Mesenchymal stem cell (in vitro differentiated cells and primary cell): ENCODE measurements around the gene KRT8.

Experiments
- DNase-seq: peaks from one replicate; pipeline ENCODE4 v3.0.0-alpha.2; 2013
- H2AFZ ChIP-seq: one replicate; pipeline ENCODE4 v1.6.1; 2013; ENCODE audit warnings: low read depth, mild to moderate bottlenecking, control low read depth, inconsistent platforms, low read length, moderate library complexity
- H2AK5ac ChIP-seq: 2 replicates; pipeline ENCODE4 v1.6.1; 2013; ENCODE audit warnings: low read length, moderate library complexity, mild to moderate bottlenecking, inconsistent platforms; ENCODE audit not compliant: severe bottlenecking
- H2BK120ac ChIP-seq: one replicate; pipeline ENCODE4 v1.6.1; 2013; ENCODE audit warnings: low read depth, mild to moderate bottlenecking, inconsistent platforms, low read length, moderate library complexity
- H2BK12ac ChIP-seq, 2 experiments: one replicate each; pipeline ENCODE4 v1.6.1; 2013; ENCODE audit warnings: inconsistent platforms in 2 of 2, low read length in 2 of 2, mild to moderate bottlenecking in 2 of 2, moderate library complexity in 2 of 2, control low read depth in 1 of 2
- H2BK15ac ChIP-seq: one replicate; pipeline ENCODE4 v1.6.1; 2013; ENCODE audit warnings: mild to moderate bottlenecking, low read depth, inconsistent platforms; ENCODE audit not compliant: poor library complexity, severe bottlenecking
- H2BK5ac ChIP-seq: 2 replicates; pipeline ENCODE4 v1.6.1; 2013; ENCODE audit warnings: low read depth, mild to moderate bottlenecking, low read length, control low read depth, inconsistent platforms; ENCODE audit not compliant: poor library complexity, severe bottlenecking
- H3K14ac ChIP-seq, 2 experiments: one replicate each; pipeline ENCODE4 v1.6.1; 2013; ENCODE audit warnings: inconsistent platforms in 2 of 2, low read length in 2 of 2, control low read depth in 1 of 2, mild to moderate bottlenecking in 1 of 2, moderate library complexity in 1 of 2
- H3K18ac ChIP-seq, 2 experiments: one replicate each; pipeline ENCODE4 v1.6.1; 2013; ENCODE audit warnings: inconsistent platforms in 2 of 2, low read length in 2 of 2, control low read depth in 1 of 2, low read depth in 1 of 2, mild to moderate bottlenecking in 1 of 2
- H3K23ac ChIP-seq, 2 experiments: one replicate each; pipeline ENCODE4 v1.6.1; 2013; ENCODE audit warnings: inconsistent platforms in 2 of 2, low read length in 2 of 2, mild to moderate bottlenecking in 2 of 2, moderate library complexity in 2 of 2, control low read depth in 1 of 2
- H3K27ac ChIP-seq: 2 replicates; pipeline ENCODE4 v1.5.1; 2013; ENCODE audit warnings: mild to moderate bottlenecking, moderate library complexity, low read length, control low read depth, inconsistent platforms; ENCODE audit not compliant: poor library complexity, severe bottlenecking
- H3K27me3 ChIP-seq, 2 experiments: 2 replicates each; pipeline versions ENCODE4 v1.6.1 to v1.7.0; 2013; ENCODE audit warnings: low read length in 2 of 2, mild to moderate bottlenecking in 2 of 2, moderate library complexity in 2 of 2, control low read depth in 1 of 2, inconsistent platforms in 1 of 2; ENCODE audit not compliant: control insufficient read depth in 1 of 2, insufficient read depth in 1 of 2
- H3K36me3 ChIP-seq, 2 experiments: 2 replicates each; pipeline versions ENCODE4 v1.6.1 to v1.7.0; 2013; ENCODE audit warnings: low read length in 2 of 2, control low read depth in 1 of 2, inconsistent platforms in 1 of 2, low read depth in 1 of 2, mild to moderate bottlenecking in 1 of 2; ENCODE audit not compliant: insufficient read depth in 2 of 2, control insufficient read depth in 1 of 2
- H3K4ac ChIP-seq, 2 experiments: one replicate each; pipeline ENCODE4 v1.6.1; 2013; ENCODE audit warnings: inconsistent platforms in 2 of 2, low read length in 2 of 2, mild to moderate bottlenecking in 2 of 2, moderate library complexity in 2 of 2, control low read depth in 1 of 2, low read depth in 1 of 2
- H3K4me1 ChIP-seq: 2 replicates; pipeline ENCODE4 v1.6.1; 2013; ENCODE audit warnings: low read depth, low read length, control low read depth; ENCODE audit not compliant: control insufficient read depth, insufficient read depth
- H3K4me2 ChIP-seq: 2 replicates; pipeline ENCODE4 v1.6.1; 2013; ENCODE audit warnings: low read length, mild to moderate bottlenecking, inconsistent platforms; ENCODE audit not compliant: poor library complexity, severe bottlenecking
- H3K4me3 ChIP-seq, 2 experiments: 2 replicates each; pipeline versions ENCODE4 v1.5.1 to v1.7.0; 2013; ENCODE audit warnings: low read length in 2 of 2, mild to moderate bottlenecking in 2 of 2, control low read depth in 1 of 2, low read depth in 1 of 2; ENCODE audit not compliant: insufficient read depth in 1 of 2
- H3K79me1 ChIP-seq: replicated peaks from 2 replicates; pipeline ENCODE4 v1.6.1; 2013; ENCODE audit warnings: mild to moderate bottlenecking, control low read depth, low read length, inconsistent platforms; ENCODE audit not compliant: poor library complexity, severe bottlenecking
- H3K9ac ChIP-seq: 2 replicates; pipeline ENCODE4 v1.7.0; 2013; ENCODE audit warnings: mild to moderate bottlenecking, low read length, moderate library complexity
- H3K9me3 ChIP-seq: 2 replicates; pipeline ENCODE4 v1.7.0; 2013; ENCODE audit warnings: mild to moderate bottlenecking, low read length; ENCODE audit not compliant: control insufficient read depth
- H4K8ac ChIP-seq: one replicate; pipeline ENCODE4 v1.6.1; 2013; ENCODE audit warnings: inconsistent platforms, mild to moderate bottlenecking, low read length, moderate library complexity
- H4K91ac ChIP-seq: one replicate; pipeline ENCODE4 v1.6.1; 2013; ENCODE audit warnings: mild to moderate bottlenecking, low read length, inconsistent platforms
- WGBS: methylation state at CpG from one replicate; pipeline ENCODE4 v1.1.7; 2013; ENCODE audit warnings: mixed read lengths; 5-methylcytosine and 5-hydroxymethylcytosine counted together

Gene KRT8

DNA sequence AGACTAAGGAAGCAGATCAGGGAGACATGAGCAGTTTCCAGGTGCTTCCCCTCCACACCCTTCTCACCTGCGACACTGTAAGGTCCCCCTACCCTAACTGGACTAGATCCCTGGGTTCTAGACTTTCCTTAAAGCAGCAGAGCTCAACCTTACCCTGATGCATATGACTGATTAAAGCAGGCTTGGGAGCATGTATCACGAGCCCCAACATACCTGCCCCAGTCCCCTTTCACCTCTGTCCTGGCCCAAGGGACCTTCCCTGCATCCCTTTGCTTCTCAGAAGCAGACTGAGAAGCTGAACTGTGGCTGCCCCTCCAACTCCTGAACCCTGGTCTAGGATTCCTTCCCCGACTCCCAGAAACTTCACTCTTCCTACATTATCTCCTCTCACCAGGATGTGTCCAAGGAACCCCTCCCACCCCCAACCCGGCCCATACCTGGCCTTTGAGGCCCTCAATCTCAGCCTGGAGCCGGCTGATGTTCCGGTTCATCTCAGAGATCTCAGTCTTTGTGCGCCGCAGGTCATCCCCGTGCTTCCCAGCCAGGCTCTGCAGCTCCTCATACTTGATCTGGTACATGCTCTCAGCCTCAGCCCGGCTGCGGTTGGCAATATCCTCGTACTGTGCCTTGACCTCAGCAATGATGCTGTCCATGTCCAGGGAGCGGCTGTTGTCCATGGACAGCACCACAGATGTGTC, 5.4 kb downstream of the KRT8 start:
- no peak overlapping the region for H4K91ac ChIP-seq
- no peak overlapping the region for H2AK5ac ChIP-seq
- no peak overlapping the region for H2BK5ac ChIP-seq
- no peak overlapping the region for H2BK120ac ChIP-seq
- H3K27ac ChIP-seq: no peak overlapping the region
- H3K79me1 ChIP-seq: peaks cover 22% of the 10 kb centered on the region
- H3K27me3 ChIP-seq: peaks cover 0 to 19% of the 10 kb centered on the region in 2 experiments
- H3K14ac ChIP-seq: no peak overlapping the region
- H2BK12ac ChIP-seq: no peak overlapping the region
- no peak overlapping the region for H2BK15ac ChIP-seq
- H3K23ac ChIP-seq: no peak overlapping the region
- H3K9ac ChIP-seq: no peak overlapping the region
- no peak overlapping the region for H2AFZ ChIP-seq
- 91% methylated on average over 13 of the region's 13 CpGs for WGBS
- H3K4me3 ChIP-seq: no peak overlapping the region
- no peak overlapping the region for H3K4ac ChIP-seq
- no peaks in the 10 kb centered on the region for H3K9me3 ChIP-seq
- no peak for DNase-seq
- no peak overlapping the region for H3K18ac ChIP-seq
- no peak overlapping the region for H3K4me2 ChIP-seq
- H3K36me3 ChIP-seq: peaks cover 0 to 66% of the 10 kb centered on the region in 2 experiments
- no peak overlapping the region for H4K8ac ChIP-seq
- H3K4me1 ChIP-seq: peaks cover 9% of the 10 kb centered on the region

DNA sequence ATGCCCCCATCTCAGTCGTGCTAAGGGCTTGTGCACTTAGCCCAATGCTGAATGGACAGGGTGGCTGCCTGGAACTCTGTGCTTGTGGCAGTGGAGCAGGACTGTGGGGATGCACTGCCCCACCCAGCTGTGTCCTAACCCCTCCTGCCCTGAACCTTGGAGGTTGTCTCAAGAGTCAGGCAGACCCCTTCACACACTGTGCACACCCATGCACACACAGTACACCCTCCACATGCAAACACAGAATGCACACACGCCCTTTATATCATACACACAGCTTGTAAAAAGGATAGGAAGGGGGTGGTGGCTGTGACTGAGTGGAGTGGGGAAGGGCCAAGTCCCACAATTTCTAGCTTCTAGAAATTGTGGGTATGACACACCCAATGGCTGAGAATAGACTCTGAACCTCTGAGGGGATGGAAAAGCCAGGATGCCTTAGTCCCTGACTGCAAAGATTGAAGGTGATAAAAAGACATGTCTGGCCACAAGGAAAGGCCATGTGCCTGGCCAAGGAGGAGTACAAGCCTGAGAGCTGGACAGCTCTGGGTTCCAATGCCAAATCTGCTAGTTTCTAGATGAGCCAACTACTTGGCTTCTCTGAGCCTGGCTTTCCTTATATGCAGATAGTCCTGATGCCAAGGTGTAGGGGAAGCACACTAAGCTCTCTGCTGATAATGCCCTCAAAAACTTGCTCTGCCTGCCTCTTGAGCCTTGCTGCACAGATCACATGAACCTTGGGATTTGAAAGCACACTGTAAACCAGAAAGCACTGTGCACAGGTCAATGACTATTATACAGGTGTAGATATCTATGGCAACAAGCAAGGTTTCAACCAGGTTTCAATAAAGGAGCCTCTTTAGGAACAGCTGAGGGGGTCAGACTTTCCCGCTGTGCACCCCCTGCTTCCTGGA, 8.4 kb downstream of the KRT8 start:
- Histone ChIP-seq H3K4me2 (no peak overlapping the region), H2AFZ (no peak overlapping the region), H3K4me3 (no peak overlapping the region), H2BK12ac (no peak overlapping the region), H3K18ac (no peak overlapping the region), H3K36me3 (peaks cover 0 to 57% of the 10 kb centered on the region in 2 experiments), H3K27ac (no peak overlapping the region), H2BK5ac (no peak overlapping the region), H3K9ac (no peak overlapping the region), H3K27me3 (peaks cover 0 to 19% of the 10 kb centered on the region in 2 experiments), H3K4ac (no peak overlapping the region), H3K4me1 (peaks cover 7% of the 10 kb centered on the region), H2AK5ac (no peak overlapping the region), H2BK15ac (no peak overlapping the region), H3K79me1 (peaks cover 21% of the 10 kb centered on the region), H3K14ac (no peak overlapping the region), H4K8ac (no peak overlapping the region), H4K91ac (no peak overlapping the region), H2BK120ac (no peak overlapping the region), H3K23ac (no peak overlapping the region), H3K9me3 (no peaks in the 10 kb centered on the region)
- DNase-seq: peak; percentile 28
- WGBS: 72% methylated on average over 2 of the region's 3 CpGs

DNA sequence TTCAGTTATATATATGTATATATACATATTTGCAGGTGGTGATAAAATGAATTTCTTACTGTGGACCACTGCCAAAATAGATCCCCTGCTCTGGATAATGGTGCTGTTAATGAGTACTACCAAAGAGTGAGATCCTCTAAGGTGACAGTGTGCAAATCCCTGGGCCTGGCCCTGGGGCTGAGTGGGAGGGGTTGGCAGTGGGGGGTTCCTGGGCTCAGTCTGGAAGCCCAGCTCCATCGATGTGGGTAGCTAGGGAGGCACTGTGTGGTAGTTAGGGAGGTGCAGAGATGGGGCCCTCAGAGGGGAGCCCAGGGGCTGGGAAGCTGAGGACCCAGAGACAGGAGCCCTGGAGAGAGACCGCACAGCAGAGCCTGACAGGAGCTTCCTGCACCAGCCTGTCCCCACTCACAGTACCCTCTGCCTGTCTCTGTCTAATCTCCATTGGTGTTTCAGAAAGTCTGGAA, 9.1 kb downstream of the KRT8 start:
- no peak overlapping the region for H4K91ac ChIP-seq
- H2BK15ac ChIP-seq: no peak overlapping the region
- H2AK5ac ChIP-seq: no peak overlapping the region
- H3K18ac ChIP-seq: no peak overlapping the region
- no peak overlapping the region for H3K23ac ChIP-seq
- no peak overlapping the region for H2BK12ac ChIP-seq
- WGBS: 54% methylated on average over 2 of the region's 2 CpGs
- H2BK120ac ChIP-seq: no peak overlapping the region
- no peak overlapping the region for H3K4me2 ChIP-seq
- H3K9ac ChIP-seq: no peak overlapping the region
- no peaks in the 10 kb centered on the region for H3K9me3 ChIP-seq
- no peak overlapping the region for H3K14ac ChIP-seq
- peak; percentile 33 for DNase-seq
- no peak overlapping the region for H3K27ac ChIP-seq
- peaks cover 0 to 21% of the 10 kb centered on the region in 2 experiments for H3K27me3 ChIP-seq
- H3K36me3 ChIP-seq: peaks cover 0 to 50% of the 10 kb centered on the region in 2 experiments
- no peak overlapping the region for H4K8ac ChIP-seq
- peaks cover 18% of the 10 kb centered on the region for H3K79me1 ChIP-seq
- no peak overlapping the region for H2BK5ac ChIP-seq
- no peak overlapping the region for H2AFZ ChIP-seq
- H3K4ac ChIP-seq: no peak overlapping the region
- H3K4me1 ChIP-seq: peaks cover 7% of the 10 kb centered on the region
- H3K4me3 ChIP-seq: no peak overlapping the region

DNA sequence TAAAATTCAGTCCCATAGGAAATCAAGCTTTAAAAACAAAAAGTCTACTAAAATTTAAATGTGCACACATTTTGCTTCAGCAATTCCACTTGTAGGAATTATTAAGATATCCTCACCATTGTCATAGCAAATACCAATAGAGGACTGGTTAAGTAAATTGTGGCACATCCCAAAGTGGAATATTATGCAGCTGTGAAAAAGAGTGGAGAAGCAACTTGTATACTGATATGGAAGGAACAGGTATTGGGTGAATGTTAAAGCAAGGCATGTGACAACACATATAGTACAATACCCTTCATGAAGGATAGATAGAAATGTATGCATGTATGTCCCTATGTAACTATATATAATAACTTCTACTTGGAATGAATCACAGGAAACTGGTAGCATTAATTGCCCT, 11.9 kb downstream of the KRT8 start:
- Histone ChIP-seq H2AK5ac (no peak overlapping the region), H3K27ac (no peak overlapping the region), H2AFZ (no peak overlapping the region), H3K9ac (no peak overlapping the region), H2BK5ac (no peak overlapping the region), H2BK15ac (no peak overlapping the region), H2BK12ac (no peak overlapping the region), H2BK120ac (no peak overlapping the region), H3K4me3 (no peak overlapping the region), H4K91ac (no peak overlapping the region), H4K8ac (no peak overlapping the region), H3K18ac (no peak overlapping the region), H3K4me2 (no peak overlapping the region), H3K23ac (no peak overlapping the region), H3K14ac (no peak overlapping the region), H3K79me1 (no peaks in the 10 kb centered on the region), H3K36me3 (peaks cover 0 to 23% of the 10 kb centered on the region in 2 experiments), H3K4ac (no peak overlapping the region), H3K4me1 (peaks cover 7% of the 10 kb centered on the region), H3K27me3 (peaks cover 0 to 24% of the 10 kb centered on the region in 2 experiments), H3K9me3 (no peaks in the 10 kb centered on the region)
- DNase-seq: no peak
